Neutrophil (primary cell): ENCODE data around the gene PLVAP.
A peak's percentile ranks its signal among the peaks of the same experiment; 100 is the strongest.

Experiments
- H3K27ac ChIP-seq: fragments of 200-600 bp; sonication (generic); 2 replicates; pipeline ENCODE4 v1.5.1; 2016; ENCODE audit warnings: mild to moderate bottlenecking, moderate library complexity
- H3K27me3 ChIP-seq: fragments of 200-600 bp; sonication (generic); 2 replicates; pipeline ENCODE4 v1.6.0; 2016; ENCODE audit warnings: mild to moderate bottlenecking
- H3K36me3 ChIP-seq: fragments of 200-600 bp; sonication (generic); 2 replicates; pipeline ENCODE4 v1.5.1; 2017
- H3K4me1 ChIP-seq, 2 experiments: fragments of 200-600 bp in 1 of 2; sonication (generic) in 1 of 2; 1 replicate in 1 of 2; 2 replicates in 1 of 2; pipeline versions ENCODE4 v1.5.1 to v1.6.1; 2013 to 2016; ENCODE audit warnings: low read depth in 1 of 2, low read length in 1 of 2, mild to moderate bottlenecking in 1 of 2, moderate library complexity in 1 of 2; ENCODE audit not compliant: control insufficient read depth in 1 of 2, insufficient read depth in 1 of 2
- H3K4me3 ChIP-seq, 2 experiments: fragments of 200-600 bp in 1 of 2; sonication (generic) in 1 of 2; 1 replicate in 1 of 2; 2 replicates in 1 of 2; pipeline ENCODE4 v1.5.1; 2013 to 2016; ENCODE audit warnings: low read depth in 1 of 2, low read length in 1 of 2, mild to moderate bottlenecking in 1 of 2, moderate library complexity in 1 of 2
- H3K9me3 ChIP-seq: fragments of 200-600 bp; sonication (generic); 2 replicates; pipeline ENCODE4 v1.5.1; 2016
- CTCF ChIP-seq: fragments of 200-600 bp; sonication (generic); IDR thresholded peaks from 2 replicates; pipeline ENCODE4 v1.5.1; 2016; ENCODE audit warnings: antibody characterized with exemption

PLVAP gene

DNA sequence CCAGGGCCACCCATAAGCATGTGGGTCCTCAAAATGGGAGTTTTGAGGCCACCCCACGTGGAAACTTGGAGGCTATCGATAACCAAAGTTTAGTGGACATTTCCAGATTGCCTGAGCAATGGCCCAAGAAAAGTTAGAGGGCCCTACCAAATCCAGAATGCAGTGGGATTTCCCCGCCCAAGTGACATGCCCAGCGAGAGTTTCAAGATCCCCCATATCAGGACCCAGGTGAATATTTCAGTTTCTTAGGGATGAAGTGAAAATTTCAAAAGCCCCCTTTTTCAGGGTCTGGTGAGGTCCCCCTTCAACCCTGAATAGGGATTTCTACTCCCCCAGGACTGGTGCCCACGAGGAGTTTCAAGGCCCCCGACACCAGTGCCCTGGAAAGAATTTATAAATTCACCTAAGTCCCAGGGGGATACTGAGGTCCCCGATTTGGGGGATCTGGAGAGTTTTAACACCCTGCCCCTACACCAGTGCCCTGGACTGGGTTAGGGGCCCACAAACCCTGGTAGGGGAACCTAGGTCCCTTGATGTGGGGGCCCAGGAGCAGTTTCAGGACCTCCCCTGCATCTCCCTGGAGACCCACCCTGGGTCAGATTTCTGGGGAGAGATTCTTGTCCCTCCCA, 27.6 kb upstream of the PLVAP start:
- Histone ChIP-seq H3K27me3 (no peaks in the 10 kb centered on the region), H3K4me3 (peak overlapping the region; percentile 60 to 70), H3K27ac (peak overlapping the region; percentile 92), H3K36me3 (peaks cover 8% of the 10 kb centered on the region), H3K4me1 (peaks cover 32 to 50% of the 10 kb centered on the region in 2 experiments), H3K9me3 (no peaks in the 10 kb centered on the region)
- TF ChIP-seq CTCF, result no peak

- Histone ChIP-seq H3K9me3 (no peaks in the 10 kb centered on the region), H3K36me3 (peaks cover 8% of the 10 kb centered on the region), H3K27me3 (no peaks in the 10 kb centered on the region), H3K27ac (peak overlapping the region; percentile 92), H3K4me1 (peaks cover 32 to 50% of the 10 kb centered on the region in 2 experiments), H3K4me3 (peak overlapping the region in 1 of 2 experiments; percentile 70)
- TF ChIP-seq CTCF, result no peak
Observed at GRCh38 chr19:17404015-17404414, 26.9 kb upstream of the PLVAP start.

GRCh38 chr19:17402982-17403855, 26.1 kb upstream of the PLVAP start:
- Histone ChIP-seq H3K4me1 (peaks cover 32 to 48% of the 10 kb centered on the region in 2 experiments), H3K27ac (peak overlapping the region; percentile 20), H3K27me3 (no peaks in the 10 kb centered on the region), H3K36me3 (peaks cover 8% of the 10 kb centered on the region), H3K9me3 (no peaks in the 10 kb centered on the region), H3K4me3 (peak overlapping the region in 1 of 2 experiments; percentile 70)
- no peak for TF ChIP-seq CTCF

DNA sequence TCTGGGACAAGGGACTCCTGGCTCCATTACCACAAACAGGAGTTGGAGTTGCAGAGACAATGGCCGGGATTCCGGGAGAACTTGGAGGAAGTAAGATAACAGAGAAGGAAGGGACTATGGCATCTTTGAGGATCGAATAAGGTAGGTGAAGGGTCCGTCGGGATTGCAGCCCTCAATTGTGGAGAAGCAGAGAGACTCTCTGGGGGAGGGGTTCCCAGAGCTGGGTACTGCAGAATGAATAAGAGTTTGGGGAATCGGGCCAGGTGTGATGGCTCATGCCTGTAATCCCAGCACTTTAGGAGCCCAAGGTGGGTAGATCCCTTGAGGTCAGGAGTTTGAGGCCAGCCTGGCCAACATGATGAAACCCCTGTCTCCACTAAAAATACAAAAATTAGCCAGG, 24.5 kb upstream of the PLVAP start:
- no peak for TF ChIP-seq CTCF
- H3K27ac ChIP-seq, result no peak overlapping the region
- H3K4me3 ChIP-seq, result no peak overlapping the region
- H3K27me3 ChIP-seq, result no peaks in the 10 kb centered on the region
- peaks cover 16% of the 10 kb centered on the region for H3K36me3 ChIP-seq
- no peaks in the 10 kb centered on the region for H3K9me3 ChIP-seq
- peaks cover 23 to 33% of the 10 kb centered on the region in 2 experiments for H3K4me1 ChIP-seq

DNA sequence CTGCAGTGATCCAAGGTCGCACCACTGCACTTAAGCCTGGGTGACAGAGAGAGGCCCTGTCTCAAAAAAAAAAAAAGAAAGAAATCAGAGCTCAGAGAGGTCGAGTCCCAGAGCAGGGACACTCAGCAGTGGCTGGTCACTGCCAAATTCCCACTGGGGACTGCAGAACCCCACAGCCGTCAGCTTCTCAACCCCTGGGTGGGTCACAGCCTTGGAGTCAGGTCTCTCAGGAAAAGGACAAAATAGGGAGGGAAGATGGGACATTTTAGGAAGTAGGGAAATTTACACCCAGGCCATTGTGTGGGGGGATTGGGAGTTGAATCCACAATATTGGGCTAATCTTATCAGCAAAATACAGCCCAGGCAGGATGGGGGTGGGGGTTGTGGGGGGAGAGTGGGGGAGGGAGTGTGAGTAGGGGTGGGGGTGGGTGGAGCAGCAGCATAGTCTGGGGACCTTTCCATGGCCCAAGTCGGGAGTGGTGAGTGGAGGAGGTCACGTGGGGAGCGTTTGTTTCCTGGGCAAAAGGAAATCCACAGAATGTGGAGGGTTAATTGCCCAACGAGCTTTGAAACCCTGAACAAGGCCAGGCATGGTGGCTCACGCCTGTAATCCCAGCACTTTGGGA, 21.9 kb upstream of the PLVAP start:
- Histone ChIP-seq H3K4me3 (no peak overlapping the region), H3K4me1 (peaks cover 7 to 14% of the 10 kb centered on the region in 2 experiments), H3K36me3 (peaks cover 16% of the 10 kb centered on the region), H3K9me3 (no peaks in the 10 kb centered on the region), H3K27ac (no peak overlapping the region), H3K27me3 (no peaks in the 10 kb centered on the region)
- no peak for TF ChIP-seq CTCF
